GM12801 (cell line): ENCODE data around the gene OR5P2.

Experiments
- TF ChIP-seq, protein P1 (sequence below): IDR thresholded peaks from one replicate; pipeline ENCODE4 v1.5.1; 2011; ENCODE audit warnings: control low read depth; ENCODE audit not compliant: insufficient read length; ENCODE audit errors: extremely low read depth

The OR5P2 gene, protein sequence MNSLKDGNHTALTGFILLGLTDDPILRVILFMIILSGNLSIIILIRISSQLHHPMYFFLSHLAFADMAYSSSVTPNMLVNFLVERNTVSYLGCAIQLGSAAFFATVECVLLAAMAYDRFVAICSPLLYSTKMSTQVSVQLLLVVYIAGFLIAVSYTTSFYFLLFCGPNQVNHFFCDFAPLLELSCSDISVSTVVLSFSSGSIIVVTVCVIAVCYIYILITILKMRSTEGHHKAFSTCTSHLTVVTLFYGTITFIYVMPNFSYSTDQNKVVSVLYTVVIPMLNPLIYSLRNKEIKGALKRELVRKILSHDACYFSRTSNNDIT

DNA sequence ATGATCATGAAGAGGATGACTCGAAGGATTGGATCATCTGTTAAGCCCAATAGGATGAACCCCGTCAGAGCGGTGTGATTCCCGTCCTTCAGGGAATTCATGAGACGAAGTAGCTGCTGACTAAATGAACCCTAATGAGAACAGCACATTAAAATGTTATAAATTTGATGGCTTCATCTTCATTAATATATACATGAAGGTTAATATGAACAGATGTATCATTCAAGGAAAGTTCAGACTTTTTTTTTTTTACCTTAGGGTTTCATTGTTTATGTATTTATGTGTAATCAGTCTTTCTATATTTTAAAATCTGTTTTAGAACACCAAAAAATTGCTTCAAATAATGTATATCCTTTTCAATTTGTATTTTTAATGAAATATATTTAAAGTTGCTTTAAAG is at the start of gene OR5P2:
Gene OR5P2, minus strand, starts transcription at position 101 of the 400 bp plus-strand sequence. Its CDS starts 0 bp downstream, at position 101.
- TF ChIP-seq, protein P1, sequence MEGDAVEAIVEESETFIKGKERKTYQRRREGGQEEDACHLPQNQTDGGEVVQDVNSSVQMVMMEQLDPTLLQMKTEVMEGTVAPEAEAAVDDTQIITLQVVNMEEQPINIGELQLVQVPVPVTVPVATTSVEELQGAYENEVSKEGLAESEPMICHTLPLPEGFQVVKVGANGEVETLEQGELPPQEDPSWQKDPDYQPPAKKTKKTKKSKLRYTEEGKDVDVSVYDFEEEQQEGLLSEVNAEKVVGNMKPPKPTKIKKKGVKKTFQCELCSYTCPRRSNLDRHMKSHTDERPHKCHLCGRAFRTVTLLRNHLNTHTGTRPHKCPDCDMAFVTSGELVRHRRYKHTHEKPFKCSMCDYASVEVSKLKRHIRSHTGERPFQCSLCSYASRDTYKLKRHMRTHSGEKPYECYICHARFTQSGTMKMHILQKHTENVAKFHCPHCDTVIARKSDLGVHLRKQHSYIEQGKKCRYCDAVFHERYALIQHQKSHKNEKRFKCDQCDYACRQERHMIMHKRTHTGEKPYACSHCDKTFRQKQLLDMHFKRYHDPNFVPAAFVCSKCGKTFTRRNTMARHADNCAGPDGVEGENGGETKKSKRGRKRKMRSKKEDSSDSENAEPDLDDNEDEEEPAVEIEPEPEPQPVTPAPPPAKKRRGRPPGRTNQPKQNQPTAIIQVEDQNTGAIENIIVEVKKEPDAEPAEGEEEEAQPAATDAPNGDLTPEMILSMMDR: no peak

DNA sequence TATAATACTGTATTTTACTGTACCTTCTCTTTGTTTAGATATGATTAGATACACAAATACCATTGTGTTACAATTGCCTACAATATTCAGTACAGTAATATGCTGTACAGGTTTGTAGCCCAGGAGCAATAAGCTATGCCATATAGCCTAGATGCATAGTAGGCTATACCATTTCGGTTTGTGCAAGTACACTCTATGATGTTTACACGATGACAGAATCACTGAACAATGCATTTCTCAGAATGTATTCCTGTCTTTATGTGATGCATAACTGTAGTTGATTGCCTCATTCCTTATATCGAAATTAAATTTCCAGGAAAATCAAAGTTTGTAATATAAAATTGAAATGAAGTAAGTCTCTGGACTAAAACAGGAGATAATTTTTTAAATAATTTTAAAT is 49.3 kb upstream of the OR5P2 start:
- TF ChIP-seq, protein P1: no peak

DNA sequence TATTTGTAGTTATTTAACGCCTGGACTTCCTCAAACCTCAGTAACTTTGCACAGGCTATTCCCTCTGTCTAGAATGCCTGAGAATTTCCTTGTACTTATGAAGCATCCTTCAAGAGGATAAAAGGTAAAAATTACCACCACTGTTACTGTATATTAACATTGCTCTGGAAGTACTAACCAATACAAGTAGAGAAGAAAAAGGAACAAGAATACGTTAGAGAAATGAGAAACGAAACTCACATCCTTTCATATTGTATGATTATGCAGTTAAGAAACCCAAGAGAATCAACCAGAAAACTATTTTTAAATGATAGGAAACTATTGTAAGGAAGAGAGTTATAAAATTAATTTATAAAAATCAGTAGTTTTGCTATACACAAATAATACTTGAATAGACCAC is 48.2 kb upstream of the OR5P2 start:
- TF ChIP-seq, protein P1: no peak

DNA sequence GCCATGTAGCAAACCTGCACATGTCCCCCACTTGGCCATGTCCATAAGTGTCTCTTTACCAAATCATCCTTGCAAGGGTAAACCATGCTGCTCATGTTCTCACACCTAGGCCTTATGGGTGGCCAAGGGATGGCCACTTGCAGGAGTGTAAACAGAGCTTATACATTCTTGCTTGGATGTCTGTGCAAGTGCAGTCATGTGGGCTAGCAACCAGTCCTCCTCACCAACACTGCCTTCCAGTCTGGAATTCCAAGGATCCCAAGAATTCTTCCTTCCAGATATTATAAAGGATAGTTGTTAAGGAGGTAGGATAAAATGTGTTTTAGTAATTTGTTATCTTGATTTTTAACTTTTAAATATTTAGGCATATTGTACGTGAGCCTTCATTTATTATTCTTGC is 47.8 kb upstream of the OR5P2 start:
- TF ChIP-seq, protein P1: no peak

DNA sequence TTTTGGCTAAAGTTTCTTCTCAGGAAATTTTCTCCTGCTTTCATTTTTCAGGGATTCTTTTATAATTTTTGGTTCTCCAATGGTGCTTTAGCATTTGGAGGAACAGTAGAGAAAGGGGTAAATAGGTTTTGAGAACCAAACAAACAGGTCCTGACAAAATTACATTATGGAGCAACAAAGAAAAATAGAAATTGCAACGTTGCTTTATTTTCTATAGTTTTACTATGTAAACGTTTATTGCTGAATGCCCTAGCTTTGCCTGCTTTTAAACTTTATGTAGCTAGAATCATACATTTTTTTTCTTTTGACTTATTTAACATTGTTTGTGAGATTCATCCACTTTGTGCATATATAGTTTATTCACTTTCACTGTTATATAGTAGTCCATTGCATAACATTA is 43.8 kb upstream of the OR5P2 start:
- TF ChIP-seq, protein P1: no peak

DNA sequence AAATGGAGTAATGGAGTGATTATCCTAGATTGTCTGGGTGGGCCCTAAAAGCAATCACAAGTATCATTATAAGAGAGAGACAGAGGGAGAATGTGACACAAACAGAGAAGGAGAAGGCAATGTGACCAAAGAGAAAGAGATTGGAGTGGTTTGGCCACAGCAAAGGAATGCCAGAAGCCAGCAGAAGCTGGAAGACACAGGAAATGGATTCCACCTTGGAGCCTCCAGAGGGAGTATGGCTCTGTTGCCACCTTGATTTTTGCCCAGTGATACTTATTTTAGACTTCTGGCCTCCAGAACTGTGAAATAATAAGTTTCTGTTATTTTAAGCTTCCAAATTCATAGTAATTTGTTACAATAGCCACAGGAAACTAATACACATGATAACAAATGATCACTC is 36.8 kb upstream of the OR5P2 start:
- TF ChIP-seq, protein P1: no peak

DNA sequence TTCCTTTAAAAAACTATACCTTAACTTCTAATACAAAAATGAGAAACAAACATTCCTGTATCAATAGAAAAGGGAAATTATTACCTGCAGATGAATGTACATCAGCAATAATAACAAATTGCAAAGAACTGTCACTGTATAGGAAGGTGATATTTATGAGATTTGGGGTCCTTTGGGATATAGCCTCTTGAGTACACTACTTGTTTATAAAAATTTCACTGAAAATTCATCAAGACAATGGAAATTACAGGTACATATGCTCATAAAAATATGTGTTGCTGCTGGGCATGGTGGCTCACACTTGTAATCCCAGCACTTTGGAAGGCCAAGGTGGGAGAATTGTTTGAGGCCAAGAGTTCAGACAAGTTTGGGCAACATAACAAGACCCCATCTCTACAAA is 34.0 kb upstream of the OR5P2 start, which contains the start of gene OR5P3:
Gene OR5P3, minus strand, starts transcription at position 101 of the 400 bp plus-strand sequence.
- TF ChIP-seq, protein P1: no peak
